Hematopoietic multipotent progenitor cell treated with erythropoietin and hydrocortisone succinate and interleukin-3 and kit ligand, for 15 days (in vitro differentiated cells): ENCODE measurements around the gene IFI44L.

Source experiments
- DNase-seq: peaks from one replicate; pipeline ENCODE4 v3.0.0-alpha.2; 2015; ENCODE audit warnings: low spot score

The IFI44L gene

DNA sequence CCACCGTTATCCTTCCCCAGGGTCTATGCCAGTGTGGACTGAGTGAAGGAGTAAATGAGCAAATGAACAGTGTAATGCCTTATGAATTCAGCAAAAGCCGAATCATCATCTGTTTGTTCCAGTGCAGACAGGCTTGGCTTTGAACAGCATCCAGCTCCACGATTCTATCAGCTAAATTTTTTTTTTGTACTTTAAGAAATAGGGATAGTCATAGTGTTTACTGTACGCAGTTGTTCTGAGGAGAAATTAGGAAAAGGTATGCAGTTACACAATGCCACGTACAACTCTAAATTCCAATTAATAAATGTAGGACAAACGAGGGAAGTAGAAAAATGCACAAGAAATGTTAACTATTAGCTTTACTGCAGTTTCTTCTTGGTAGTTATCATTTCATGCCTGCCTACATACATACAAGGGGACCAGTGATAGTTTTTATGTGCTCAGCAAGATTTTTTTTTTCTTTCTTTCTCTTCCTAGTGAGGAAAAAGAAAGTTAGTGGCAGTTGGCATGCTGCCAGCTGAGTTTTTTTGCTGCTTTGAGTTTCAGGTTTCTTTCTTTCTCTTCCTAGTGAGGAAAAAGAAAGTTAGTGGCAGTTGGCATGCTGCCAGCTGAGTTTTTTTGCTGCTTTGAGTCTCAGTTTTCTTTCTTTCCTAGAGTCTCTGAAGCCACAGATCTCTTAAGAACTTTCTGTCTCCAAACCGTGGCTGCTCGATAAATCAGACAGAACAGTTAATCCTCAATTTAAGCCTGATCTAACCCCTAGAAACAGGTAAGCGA is at the start of gene IFI44L:
IFI44L (plus strand) TSS at position 646 of the 777 bp plus-strand sequence. CDS start 7,468 bp downstream, outside the sequence.
- DNase-seq: no peak

DNA sequence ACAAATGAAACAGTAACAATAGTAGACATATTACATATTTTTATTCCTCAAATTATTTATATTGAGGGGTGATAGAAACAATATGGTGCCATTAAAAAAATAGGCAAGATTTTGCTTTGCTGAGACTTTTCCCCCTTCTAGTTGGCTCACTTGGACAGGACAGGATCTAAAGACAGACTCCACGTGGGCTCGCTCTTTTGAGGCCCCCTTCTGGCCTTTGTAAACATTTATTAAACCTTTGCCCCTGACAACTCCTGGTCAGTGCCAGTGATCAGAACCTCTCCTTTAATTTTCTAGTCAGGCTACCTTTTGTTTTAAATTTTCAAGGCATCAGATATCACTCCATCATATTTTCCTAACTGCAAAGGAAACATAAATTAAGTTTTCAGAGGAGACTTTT is 49.7 kb upstream of the IFI44L start:
- DNase-seq: no peak

DNA sequence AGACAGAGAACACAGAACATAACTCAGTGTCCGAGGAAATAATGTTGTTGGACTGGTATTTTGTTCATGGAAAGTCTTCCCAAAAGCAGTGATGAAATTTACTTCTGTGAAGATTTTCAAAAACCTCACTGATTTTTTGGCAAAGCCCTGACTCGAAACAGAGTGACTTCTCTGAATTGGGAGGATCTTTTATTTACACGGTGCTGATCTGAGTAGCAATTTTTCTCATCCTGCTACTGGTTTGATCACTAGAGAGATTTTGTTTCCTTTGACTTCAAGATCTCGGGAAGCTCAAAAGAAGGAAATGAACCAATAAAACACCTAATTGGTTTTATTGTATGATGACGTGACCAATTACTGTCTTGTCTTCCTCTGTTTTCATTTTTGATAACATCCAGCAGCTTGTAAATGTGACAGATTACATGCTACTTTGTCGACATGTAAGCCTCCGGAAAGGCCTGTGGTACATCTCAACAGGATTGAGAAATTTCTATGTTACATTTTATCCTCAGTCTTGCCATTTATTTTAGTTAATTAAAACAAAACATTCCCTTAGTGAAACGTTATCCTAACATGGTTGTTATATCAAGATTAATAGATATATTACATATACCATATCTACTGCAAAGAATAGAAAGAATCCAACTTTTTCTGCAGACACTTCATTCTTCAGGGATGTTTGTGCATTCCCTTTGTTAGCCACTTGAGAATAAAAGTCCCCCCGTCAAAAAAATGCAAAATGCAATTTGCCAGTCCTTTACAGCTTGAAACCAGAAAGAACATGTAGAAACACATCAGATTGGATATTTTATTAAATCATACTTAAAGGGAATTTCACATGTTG is 42.8 kb upstream of the IFI44L start:
- no peak for DNase-seq

DNA sequence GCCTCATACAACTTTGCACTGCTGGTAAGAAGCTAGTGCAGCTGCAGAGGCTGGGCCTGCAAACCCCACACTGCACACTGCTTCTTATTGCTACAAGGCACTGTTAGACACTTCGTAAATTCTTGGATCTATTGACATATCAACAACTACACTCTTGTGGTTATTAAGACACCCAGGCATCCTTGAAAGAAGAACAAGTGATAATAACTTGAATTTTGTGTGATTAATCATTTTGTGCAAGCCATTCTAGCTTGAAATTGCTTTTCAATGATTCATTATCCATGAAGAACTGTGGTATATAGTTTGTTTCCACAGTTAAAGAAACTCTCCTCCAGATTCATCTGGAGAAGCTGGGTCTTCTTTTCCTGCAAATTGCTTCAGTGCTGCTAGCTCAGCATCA is 33.7 kb upstream of the IFI44L start:
- DNase-seq: no peak

DNA sequence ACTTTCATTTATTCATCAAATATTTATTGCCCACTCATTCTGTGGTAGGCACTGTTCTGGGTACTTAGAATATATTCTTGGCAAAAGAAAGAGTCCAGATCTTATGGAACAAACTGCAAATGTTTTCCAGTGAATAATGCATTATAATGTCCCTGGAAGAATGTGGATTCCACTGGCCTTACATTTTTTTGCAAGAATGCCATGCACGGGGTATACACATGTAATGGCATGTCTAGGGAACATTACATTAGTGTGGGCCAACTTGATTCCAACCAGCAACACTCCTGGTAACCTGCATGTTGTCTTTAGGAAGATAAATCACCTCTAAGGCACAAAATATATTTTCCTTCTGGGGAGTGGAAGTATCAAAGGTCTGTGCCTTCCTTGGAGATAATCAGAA is 33.0 kb upstream of the IFI44L start:
- DNase-seq: no peak

DNA sequence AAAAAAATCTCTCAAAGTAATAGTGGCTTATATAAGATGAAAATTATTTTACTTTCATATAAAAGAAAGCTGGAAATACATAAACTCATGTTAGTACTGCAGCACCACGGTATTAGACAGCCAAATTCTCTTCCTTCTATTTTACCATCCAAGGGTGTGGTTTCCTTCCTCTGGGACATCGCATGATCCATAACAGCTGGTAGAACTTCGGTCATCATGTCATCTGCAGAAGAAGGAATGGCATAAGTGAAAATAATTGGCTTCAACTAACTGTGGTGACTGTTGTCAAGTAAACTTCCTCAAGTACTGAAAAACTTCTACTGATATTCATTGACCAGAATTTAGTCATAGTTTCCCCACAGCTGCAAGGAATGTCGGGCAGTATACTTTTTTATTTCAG is 28.3 kb upstream of the IFI44L start:
- no peak for DNase-seq

DNA sequence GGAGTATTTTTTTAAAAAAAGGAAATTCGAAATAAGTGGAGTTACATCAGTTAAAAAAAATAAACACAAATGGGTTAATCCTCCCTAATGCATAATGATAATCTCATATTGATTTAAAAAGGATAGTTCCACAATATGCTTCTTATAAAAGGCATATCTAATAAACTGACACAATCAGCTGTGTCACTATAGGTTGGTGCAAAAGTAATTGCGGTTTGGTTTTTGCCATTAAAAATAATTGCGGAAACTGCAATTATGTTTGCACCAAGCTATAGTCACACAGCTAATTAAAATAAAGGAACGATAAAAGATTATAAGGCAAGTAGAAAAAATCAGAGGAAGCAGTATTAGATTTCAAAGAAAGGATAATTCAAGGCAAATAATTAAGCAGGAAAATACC is 21.0 kb upstream of the IFI44L start:
- no peak for DNase-seq

DNA sequence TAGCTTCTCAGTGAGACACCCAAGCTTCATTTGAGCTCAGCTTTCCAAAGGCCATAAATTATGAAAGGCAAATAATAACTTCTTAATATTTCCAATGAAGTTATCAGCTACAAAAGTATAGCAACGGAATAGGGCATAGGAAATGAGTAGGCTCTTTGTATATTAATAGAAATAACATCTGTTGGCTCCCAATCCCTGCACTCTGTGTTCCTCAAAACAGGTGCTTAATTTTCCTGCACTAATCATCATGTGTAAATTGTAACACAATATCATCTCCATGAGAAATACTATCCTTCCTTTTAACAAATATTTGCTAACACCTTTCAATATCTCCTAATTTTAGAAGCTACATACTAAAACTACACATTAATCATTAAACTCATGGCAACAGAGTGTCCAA is 19.2 kb upstream of the IFI44L start:
- no peak for DNase-seq

DNA sequence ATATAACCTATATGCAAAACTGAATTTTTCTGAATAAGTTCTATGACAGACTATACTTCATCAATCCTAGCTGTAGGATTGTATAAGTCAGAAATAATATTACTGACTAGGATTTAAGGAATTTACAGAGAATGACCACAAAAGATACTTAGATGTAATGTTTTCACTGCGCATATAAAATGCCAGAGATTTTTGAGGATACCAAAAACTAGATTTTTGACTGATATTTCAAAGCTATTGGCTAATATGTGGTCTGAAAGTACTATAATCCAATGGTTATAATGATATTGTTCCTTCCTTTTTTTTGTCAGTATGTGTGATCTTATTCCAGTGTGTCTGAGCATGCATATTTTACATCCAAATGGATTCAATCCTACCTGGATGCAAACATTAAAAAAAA is 17.0 kb upstream of the IFI44L start:
- no peak for DNase-seq

DNA sequence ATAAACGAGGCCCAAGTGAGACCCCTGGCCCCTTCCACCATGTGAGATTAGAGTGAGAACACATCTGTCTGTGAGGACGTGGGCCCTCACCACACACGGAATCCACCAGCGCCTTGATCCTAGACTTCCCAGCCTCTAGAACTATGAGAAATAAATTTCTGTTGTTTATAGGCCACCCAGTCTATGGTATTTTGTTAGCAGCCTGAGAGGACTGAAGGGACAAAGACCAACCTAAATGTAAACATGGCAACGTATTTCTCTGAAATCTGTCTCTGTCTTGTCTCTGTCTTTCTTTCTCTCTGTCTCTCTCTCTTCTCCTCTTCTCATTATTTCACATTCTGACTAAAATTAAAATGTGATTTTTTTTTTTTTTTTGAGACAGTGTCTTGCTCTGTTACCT is 15.6 kb upstream of the IFI44L start:
- DNase-seq: no peak

DNA sequence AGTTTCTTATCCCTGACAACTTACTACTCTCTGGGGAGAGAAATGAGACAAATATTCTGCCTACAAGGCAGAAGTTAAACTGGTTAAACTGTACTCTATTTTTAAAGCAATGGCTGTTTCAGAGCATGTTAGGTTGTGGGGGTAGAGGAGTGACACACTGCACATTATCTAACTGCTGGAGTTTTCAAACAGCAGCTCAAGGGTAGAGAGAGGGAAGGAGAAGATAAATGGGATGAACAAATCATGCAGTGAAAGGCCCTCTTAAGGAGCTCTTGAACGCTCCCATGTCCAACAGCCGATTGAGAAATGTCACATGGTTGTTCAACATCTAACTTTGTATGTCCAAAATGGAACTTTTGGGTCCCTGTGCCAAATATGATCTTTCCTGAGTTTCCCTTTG is 14.0 kb upstream of the IFI44L start:
- DNase-seq: no peak

DNA sequence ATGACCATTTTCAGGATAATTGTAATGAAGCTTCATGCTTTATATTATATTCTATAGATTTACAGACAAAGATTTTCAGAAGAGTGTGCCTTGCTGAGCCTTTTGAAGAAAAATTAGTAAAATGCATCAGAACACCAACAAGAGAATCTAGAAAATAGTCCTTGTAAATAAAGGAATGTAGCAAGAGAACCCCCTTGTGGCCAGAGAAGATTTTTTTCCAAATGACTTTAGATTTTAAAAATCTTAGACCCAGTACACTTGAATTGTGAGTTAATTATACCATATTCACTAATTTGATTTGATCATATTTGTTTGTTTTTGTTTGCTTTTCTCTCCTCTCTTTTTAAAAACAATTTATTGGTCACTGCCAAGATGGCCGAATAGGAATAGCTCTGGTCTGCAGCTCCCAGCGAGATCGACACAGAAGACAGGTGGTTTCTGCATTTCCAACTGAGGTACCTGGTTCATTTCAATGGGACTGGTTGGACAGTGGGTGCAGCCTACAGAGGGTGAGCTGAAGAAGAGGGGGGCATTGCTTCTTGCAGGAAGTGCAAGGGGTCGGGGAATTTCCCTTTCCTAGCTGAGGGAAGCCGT is 12.8 kb upstream of the IFI44L start:
- no peak for DNase-seq

DNA sequence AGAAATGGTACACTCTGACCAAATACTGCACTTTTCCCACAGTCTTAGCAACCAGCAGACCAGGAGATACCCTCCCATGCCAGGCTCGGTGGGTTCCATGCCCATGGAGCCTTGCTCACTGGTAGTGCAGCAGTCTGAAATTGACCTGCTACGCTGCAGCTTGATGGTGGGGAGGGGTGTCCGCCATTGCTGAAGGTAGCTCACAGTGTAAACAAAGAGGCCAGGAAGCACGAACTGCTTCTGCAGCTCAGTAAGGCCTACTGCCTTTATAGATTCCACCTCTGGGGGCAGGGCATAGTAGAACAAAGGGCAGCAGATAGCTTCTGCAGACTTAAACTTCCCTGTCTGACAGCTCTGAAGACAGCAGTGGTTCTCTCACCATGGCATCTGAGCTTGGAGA is 12.3 kb upstream of the IFI44L start:
- DNase-seq: no peak

DNA sequence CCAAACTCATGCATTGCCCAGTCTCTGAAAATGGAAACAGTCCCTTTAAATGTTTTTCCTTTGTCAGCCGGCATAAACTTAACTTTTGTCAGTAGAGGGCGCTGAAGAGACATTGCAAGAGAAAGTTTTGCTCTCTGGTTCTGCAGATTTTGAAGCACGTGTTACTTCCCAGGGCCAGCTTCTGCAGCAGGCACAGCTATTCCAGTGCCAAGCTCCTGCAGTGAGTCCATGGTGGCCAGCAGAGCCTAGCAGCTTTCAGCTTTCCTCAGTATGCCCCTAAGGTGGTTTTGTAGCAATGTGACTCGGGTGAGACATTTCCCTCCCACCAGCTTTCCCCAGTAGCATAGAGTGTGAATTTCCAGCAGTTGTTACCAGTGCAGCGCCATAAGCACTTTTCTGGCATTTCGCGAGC is 2.6 kb upstream of the IFI44L start:
- peak; percentile 59 for DNase-seq

DNA sequence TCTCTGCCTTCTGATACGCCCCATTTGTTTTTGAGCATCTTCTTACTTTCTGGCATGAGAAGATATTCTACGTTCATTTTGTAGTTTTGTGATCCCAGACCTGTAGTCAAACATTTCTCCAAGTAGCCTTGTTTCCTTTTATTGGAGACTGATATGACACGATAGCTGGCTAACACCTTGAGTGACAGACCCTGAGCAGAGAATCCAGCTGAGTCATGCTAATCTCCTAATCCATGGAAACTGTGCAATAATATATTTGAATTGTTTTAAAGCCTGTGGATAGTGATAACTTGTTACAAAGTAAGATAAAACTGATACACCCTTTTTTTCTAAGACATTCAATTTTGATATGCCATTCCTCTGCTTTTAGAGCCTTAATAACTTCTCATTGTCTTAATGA is 1.2 kb upstream of the IFI44L start:
- DNase-seq: no peak

DNA sequence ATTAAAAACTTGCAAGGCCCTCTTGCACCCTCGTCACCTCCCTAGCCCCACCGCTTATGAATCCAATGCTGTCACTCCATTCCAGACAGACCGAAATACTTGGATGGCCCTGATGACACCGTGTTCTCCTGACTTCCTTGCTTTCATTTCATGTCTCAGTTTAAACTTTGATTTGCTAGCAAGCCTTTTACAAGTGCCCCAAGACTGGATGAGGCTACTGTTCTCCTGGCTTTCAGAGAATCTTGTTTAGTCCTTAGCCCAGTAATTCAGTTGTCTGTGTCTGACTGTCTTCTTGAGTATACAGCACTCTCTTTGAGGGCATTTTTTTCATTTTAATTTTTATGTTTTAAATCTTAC is 824 bp upstream of the IFI44L start:
- no peak for DNase-seq

DNA sequence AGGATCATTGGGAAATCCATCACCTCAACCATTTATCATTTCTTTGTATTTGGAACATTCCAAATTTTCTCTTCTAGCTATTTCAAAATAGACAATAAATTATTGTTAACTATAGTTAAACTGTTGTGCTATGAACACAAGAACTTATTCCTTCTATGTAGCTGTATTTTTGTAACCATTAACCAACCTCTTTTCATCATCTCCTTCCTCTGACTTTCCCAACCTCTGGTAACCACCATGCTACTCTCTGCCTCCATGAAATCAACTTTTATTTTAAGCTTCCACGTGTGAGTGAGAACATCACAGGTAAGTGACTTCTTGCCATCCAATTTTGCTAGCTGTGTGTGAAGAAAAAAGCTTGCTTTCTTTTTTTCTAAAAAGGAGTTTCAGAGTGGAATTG is 418 bp downstream of the IFI44L start:
- no peak for DNase-seq

DNA sequence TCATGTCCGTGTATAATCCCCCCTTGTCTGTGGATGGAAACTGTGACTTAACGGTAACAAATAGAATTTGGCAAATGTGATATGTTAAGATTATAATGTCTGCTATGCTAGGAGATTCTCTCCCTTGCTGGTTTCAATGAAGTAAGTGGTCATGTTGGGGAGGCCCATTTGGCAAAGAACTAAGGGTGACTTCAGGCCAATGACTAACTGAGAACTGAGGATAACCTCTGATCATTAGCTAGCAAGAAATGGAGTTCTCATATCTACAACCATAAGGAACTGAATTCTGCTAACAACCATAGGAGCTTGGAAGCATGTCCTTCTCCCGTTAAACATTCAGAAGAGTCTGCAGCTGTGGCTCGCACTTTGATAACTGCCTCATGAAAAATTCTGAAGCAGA is 2.3 kb downstream of the IFI44L start:
- no peak for DNase-seq

DNA sequence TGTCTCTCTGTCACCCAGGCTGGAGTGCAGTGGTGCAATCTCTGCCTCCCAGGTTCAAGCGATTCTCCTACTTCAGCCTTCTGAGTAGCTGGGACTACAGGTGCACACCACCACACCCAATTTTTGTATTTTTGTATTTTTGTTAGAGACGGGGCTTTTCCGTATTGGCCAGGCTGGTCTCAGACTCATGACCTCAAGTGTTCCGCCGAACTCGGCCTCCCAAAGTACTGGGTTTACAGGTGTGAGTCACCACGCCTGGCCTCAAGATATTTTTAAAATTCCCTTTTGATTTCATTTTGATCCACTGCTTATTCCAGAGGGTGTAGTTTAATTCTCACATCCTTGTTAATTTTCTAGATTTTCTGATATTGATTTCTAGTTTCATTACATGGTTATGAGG is 3.8 kb downstream of the IFI44L start:
- DNase-seq: no peak

DNA sequence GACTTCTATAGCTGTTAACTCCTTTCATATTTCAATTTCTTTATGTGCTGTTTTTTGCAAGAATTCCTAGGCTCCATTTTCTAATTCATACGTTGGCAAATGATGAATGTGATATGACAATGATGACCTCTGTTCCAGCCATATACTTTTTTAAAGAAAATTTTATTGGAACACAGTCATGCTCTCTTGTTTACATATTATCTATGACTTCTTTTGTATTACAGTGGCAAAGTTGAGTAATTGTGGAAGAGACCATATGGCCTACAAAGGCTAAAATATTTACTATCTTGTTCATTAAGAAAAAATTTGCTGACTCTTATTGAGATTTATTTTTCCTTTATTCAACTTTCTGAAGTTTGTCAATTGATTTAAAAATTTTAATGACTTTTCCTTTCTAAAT is 7.1 kb downstream of the IFI44L start:
- no peak for DNase-seq

DNA sequence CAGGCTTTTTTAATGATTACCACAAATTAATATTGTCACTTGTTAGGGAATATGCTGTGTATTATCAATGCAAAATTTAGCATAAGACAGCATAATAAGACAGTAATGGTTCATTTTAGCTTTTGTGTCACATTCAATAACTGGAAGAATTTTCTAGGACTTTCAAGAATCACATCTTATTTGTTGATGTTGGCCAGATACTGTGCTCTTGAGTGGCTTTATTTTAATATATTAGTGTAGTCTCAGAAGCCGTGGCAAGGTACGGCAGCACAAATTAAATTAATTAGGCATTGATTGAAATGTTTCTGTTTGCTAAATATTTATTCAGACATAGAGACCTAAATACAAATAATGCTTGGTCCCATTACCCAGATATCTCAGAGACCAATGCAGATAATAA is 10.4 kb downstream of the IFI44L start:
- DNase-seq: no peak

DNA sequence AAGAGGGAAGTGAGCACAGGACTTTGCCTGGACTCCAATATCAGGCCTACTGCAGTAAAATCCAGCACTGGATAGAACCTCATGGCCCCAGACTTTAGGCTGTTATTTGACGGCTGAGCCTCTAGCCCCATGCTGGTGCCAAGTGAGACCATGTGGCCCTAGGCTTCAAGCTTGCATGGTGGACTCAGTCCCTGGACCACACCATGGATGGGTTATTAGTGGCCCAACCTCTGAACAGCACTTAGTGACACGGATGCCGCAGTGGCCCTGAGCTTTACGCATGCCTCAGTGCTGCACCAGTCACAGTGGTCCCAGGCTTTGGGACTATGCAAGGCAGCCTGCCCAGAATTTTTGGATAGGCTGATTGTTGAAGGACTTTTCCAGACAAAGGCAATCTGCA is 13.0 kb downstream of the IFI44L start:
- DNase-seq: no peak

DNA sequence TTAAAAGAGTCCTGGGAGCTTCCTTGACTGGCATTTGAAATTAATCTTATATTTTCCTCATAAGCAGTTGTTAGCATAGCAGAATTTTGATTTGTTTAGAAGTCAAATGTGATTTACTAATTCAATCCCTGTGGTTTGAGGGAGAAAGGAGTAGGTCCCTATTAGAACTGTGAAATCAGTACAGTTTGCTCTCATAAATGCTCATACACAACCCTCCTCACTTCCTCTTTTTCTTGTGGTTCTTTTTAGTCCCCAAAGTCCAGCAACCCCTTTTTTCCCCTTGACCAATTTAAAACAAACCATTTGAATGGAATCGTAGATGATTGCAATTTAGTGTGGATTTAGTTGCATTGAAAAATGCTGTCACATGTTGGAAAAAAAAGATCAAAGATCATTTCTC is 20.2 kb downstream of the IFI44L start:
- no peak for DNase-seq
